Esophagus muscularis mucosa (tissue), 3 donors: Measurements from ENCODE around the gene ZNF619.

Experiments used
- CTCF ChIP-seq, 3 experiments: fragments of 200-600 bp in 2 of 3; fragments of 450-650 bp in 1 of 3; sonication (generic) in 2 of 3; IDR thresholded peaks; one replicate each; pipeline ENCODE4 v1.5.1; 2017 to 2019; ENCODE audit warnings: antibody characterized with exemption in 3 of 3, mild to moderate bottlenecking in 2 of 3, moderate library complexity in 1 of 3
- POLR2A ChIP-seq: fragments of 450-650 bp; IDR thresholded peaks from one replicate; pipeline ENCODE4 v1.6.1; 2017; ENCODE audit warnings: antibody characterized with exemption, moderate library complexity, mild to moderate bottlenecking, low read depth
- POLR2AphosphoS5 ChIP-seq, 2 donors: sonication (generic); formaldehyde crosslinking; IDR thresholded peaks; one replicate each; pipeline ENCODE4 v1.6.1; 2017; ENCODE audit warnings: antibody characterized with exemption in 2 of 2

GRCh38 chr3:40516201-40516600, 39.3 kb downstream of the ZNF619 start:
- TF ChIP-seq POLR2AphosphoS5 (IDR thresholded peaks at IDR 0.05), result no peak
- no peak for TF ChIP-seq POLR2A
- no peak for TF ChIP-seq CTCF (IDR thresholded peaks at IDR 0.05)
